HFFc6 (cell line): ENCODE measurements around the gene TAPT1. TPM values are rescaled to one million over a fixed set of nuclear protein-coding genes. Genes with fewer than 3 reads are reported as not detected.

Source experiments
- DNase-seq: peaks from one replicate; pipeline ENCODE4 v3.0.0-alpha.2; 2018
- H3K27ac Mint-ChIP-seq: 2 replicates; pipeline ENCODE4 v1.8.0; 2020; ENCODE audit warnings: mild to moderate bottlenecking, mixed read lengths
- H3K27me3 Mint-ChIP-seq: 2 replicates; pipeline ENCODE4 v1.8.0; 2021; ENCODE audit warnings: mild to moderate bottlenecking, moderate library complexity, mixed read lengths; ENCODE audit not compliant: insufficient read depth
- H3K36me3 Mint-ChIP-seq: 2 replicates; pipeline ENCODE4 v1.8.0; 2021; ENCODE audit warnings: low read depth, mixed read lengths
- H3K4me1 Mint-ChIP-seq: 2 replicates; pipeline ENCODE4 v1.8.0; 2020; ENCODE audit warnings: low read depth, mixed read lengths
- H3K4me3 Mint-ChIP-seq: 2 replicates; pipeline ENCODE4 v1.8.0; 2020; ENCODE audit warnings: mild to moderate bottlenecking, moderate library complexity, mixed read lengths
- H3K9me3 Mint-ChIP-seq: 2 replicates; pipeline ENCODE4 v1.8.0; 2020; ENCODE audit warnings: mild to moderate bottlenecking, mixed read lengths
- total RNA-seq, 6 experiments: library from RNA; stranded (reverse); fragmentation: NEBNext Ultra II Directional; extraction: Animal tissue kit (Norgen Biotek cat#: 25700); gene quantifications; 2 replicates in 1 of 6; 3 replicates in 5 of 6; pipeline ENCODE4 v1.2.3, GENCODE V29; 2021
- TF ChIP-seq, protein P1 (sequence below): fragments of 200-600 bp; sonication (generic); IDR thresholded peaks from 2 replicates; pipeline ENCODE4 v1.5.0; 2021; ENCODE audit warnings: antibody characterized with exemption, mild to moderate bottlenecking

Gene TAPT1
- total RNA-seq, 6 experiments from 2014 or later, result 11.8 to 17.9 (median 15.3) TPM

DNA sequence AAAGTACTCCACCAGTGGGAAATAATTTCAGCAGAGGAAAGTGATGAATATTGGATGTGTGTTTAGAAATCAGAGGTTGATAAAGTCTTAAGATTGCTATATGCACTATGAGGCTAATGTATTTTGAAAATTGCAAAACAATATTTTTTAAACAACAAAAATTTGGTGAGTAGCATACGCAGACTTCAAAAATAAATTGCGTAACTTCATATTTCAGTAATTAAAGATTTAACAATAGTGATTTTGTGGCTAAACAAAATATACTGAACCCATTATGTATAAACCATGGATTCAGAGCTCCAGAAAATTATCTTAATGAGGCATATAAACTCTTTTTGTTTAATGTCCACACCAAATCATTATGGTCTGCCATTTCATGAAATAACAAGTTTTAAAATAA lies 3.3 kb upstream of the TAPT1 start:
- TF ChIP-seq, protein P1, sequence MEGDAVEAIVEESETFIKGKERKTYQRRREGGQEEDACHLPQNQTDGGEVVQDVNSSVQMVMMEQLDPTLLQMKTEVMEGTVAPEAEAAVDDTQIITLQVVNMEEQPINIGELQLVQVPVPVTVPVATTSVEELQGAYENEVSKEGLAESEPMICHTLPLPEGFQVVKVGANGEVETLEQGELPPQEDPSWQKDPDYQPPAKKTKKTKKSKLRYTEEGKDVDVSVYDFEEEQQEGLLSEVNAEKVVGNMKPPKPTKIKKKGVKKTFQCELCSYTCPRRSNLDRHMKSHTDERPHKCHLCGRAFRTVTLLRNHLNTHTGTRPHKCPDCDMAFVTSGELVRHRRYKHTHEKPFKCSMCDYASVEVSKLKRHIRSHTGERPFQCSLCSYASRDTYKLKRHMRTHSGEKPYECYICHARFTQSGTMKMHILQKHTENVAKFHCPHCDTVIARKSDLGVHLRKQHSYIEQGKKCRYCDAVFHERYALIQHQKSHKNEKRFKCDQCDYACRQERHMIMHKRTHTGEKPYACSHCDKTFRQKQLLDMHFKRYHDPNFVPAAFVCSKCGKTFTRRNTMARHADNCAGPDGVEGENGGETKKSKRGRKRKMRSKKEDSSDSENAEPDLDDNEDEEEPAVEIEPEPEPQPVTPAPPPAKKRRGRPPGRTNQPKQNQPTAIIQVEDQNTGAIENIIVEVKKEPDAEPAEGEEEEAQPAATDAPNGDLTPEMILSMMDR, result no peak
- H3K4me3 Mint-ChIP-seq, result no peak overlapping the region
- H3K36me3 Mint-ChIP-seq, result no peaks in the 10 kb centered on the region
- no peaks in the 10 kb centered on the region for H3K9me3 Mint-ChIP-seq
- H3K4me1 Mint-ChIP-seq, result peaks cover 22% of the 10 kb centered on the region
- H3K27me3 Mint-ChIP-seq, result peaks cover 4% of the 10 kb centered on the region
- no peak overlapping the region for H3K27ac Mint-ChIP-seq
- no peak for DNase-seq

DNA sequence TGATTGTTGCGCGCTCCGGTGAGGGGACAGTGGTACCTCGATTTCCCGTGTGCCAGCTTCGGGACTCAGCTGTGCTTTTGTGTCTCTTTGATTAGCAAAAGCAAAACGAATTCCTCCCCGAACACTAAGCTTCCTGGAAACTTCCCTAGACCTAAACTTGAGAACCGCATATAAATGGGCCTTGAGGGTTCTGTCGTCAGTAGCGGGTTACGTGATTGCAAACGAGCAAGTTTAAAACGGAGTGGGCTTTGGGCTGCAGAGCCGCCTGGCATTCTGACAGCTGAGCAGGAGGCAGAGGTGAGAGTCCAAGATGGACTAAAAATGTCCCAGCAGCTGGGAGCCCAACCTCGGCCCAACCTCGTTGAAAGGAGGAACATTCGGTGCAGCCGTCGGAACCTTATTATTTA lies 1.2 kb upstream of the TAPT1 start:
- H3K36me3 Mint-ChIP-seq, result no peaks in the 10 kb centered on the region
- H3K27ac Mint-ChIP-seq, result peak overlapping the region; percentile 91

DNA sequence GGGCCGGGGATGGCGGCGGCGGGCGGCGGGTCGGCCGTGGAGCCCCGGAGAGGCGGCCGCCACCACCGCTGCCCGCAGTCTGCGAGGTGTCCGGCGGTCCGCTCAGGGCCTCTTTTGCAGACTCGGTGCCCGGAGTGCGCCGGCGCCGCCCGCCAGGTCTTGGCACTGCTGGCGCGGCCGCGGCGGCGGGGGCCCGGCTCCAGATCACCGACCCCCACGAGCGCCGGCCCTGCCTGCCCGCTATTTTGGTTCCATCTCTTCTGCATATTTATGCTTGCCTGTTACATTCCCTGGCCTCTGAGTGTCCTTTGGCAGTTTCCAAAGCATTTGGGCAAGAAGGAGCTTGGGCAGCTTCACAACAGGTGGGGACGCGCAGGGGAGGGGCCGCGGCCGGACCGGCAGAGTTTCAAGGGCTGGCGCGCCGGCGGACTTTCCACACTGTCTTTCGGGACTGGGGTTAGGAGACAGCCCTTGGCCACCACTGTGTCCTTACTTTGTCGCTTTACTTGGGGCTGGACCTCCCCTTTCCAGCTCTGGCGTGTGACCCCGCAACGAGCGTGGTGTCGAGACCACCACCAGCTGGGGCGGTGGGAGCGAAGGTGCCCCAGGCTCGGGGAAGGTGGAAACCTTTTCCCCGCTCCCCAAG lies 668 bp upstream of the TAPT1 start:
- H3K36me3 Mint-ChIP-seq, result no peaks in the 10 kb centered on the region
- peak overlapping the region; percentile 92 for H3K4me3 Mint-ChIP-seq
- peaks cover 36% of the 10 kb centered on the region for H3K4me1 Mint-ChIP-seq
- TF ChIP-seq, protein P1, result no peak
- H3K9me3 Mint-ChIP-seq, result no peaks in the 10 kb centered on the region
- peaks cover 1% of the 10 kb centered on the region; the same call in 1 of the 2 replicates for H3K27me3 Mint-ChIP-seq
- DNase-seq, result no peak
- peak overlapping the region; percentile 91 for H3K27ac Mint-ChIP-seq

More for the DNA sequence above, 1.2 kb upstream of the TAPT1 start:
- peak overlapping the region; percentile 92 for H3K4me3 Mint-ChIP-seq
- peaks cover 41% of the 10 kb centered on the region for H3K4me1 Mint-ChIP-seq
- H3K9me3 Mint-ChIP-seq, result no peaks in the 10 kb centered on the region
- H3K27me3 Mint-ChIP-seq, result peaks cover 1% of the 10 kb centered on the region; the same call in 1 of the 2 replicates
- no peak for DNase-seq
- TF ChIP-seq, protein P1, result no peak

DNA sequence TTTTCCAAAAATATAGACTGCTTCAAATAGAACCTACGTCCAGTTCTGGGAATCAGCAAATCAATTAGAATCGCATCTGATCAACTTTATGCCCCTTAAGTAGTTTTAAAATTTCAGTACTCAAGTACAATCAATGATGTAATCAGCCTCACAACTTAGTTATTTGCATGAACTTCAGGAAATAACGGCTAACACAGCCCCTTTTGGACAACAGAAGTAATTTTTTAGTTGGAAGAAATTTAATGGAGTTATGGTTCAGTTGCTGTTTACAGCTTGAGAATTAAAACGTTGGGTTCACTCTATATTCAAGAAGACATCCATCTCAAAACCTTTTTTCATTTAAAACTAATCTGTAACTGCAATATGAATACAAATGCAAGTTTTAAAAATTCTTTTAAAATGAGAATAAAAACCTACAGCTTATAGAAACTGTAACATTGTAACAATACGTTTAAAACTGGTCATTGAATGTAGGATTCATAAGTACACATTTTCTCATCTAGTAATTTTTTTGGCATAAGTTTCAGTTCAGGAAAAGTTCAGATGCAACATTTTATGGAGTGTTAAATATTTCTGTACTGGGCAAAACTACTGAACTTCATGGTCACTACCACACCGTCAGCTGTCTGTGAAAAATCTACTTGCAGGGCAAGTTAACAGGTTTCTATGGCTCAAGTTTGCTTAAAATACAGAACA lies 956 bp downstream of the TAPT1 start:
- H3K4me3 Mint-ChIP-seq, result peak overlapping the region; percentile 89
- DNase-seq, result peak; percentile 38
- H3K36me3 Mint-ChIP-seq, result no peaks in the 10 kb centered on the region
- H3K4me1 Mint-ChIP-seq, result peaks cover 35% of the 10 kb centered on the region
- no peaks in the 10 kb centered on the region for H3K9me3 Mint-ChIP-seq
- TF ChIP-seq, protein P1, result peak; percentile 26; the same call in 1 of the 2 replicates
- H3K27me3 Mint-ChIP-seq, result peaks cover 1% of the 10 kb centered on the region; the same call in 1 of the 2 replicates
- H3K27ac Mint-ChIP-seq, result peak overlapping the region; percentile 58

DNA sequence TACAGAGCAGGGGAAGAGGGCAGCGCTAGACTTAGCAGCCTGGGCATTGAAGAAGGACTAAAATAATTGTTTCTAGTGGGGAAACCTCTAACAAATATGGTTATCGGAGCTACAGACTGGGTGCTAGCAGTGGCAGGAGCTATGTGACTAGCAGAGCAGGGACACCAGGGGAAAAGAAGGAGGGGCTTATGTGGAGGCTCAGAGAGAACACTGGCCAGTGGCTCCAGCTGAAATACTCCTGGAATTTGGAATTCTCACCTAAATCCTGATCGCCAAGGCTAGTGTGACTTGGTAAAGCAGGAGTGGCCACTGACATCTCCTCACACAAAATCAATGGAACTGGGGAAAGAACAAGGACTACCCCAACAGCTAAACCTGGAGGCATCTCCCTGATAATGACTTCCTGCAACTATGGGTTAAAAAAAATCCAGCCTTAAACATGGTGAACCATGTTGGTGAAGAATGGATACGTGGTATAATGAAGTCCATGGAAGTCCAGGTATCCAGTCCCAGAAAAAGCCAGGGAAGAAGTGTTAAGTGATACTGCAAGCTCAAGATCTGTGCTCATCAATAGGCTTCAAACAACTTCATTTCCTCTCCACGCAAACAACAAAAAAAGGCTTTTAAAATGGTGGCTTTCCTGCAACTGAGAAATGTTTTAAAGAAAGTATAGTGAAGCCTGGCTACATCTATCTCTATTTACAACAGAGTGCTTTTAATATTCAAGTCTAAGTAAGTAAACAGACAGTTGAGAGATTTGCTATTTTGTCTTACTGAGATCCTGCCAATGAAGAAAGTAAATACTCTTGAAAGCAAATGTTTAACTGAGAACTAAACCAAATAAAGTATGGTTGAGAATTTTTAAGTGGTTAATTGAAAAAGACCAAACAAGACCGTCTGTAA lies 1.8 kb downstream of the TAPT1 start:
- no peak for DNase-seq
- Mint-ChIP-seq H3K9me3 (no peaks in the 10 kb centered on the region), H3K27me3 (peaks cover 1% of the 10 kb centered on the region; the same call in 1 of the 2 replicates), H3K4me1 (peaks cover 35% of the 10 kb centered on the region), H3K4me3 (peak overlapping the region; percentile 89), H3K36me3 (no peaks in the 10 kb centered on the region), H3K27ac (peak overlapping the region; percentile 58; the same call in 1 of the 2 replicates)
- TF ChIP-seq, protein P1, result no peak
